HepG2 (cell line): ENCODE results near the gene POP7. TPM values are rescaled to one million over a fixed set of nuclear protein-coding genes. Genes with fewer than 3 reads are reported as not detected.
A peak's percentile ranks its signal among the peaks of the same experiment; 100 is the strongest.

Source experiments
- BCL6 ChIP-seq: IDR thresholded peaks from 2 replicates; pipeline ENCODE4 v1.6.1; 2016; ENCODE audit warnings: missing genetic modification reagents, missing compliant biosample characterization
- HNRNPLL ChIP-seq: fragments of 200-400 bp; formaldehyde crosslinking; IDR thresholded peaks from 2 replicates; pipeline ENCODE4 v1.6.1; 2017; ENCODE audit warnings: mild to moderate bottlenecking, low read depth, low read length; ENCODE audit not compliant: poor library complexity, severe bottlenecking
- IRX3 ChIP-seq: sonication (generic); formaldehyde crosslinking; IDR thresholded peaks from 2 replicates; pipeline ENCODE4 v1.8.1; 2023; ENCODE audit warnings: mild to moderate bottlenecking, low read depth, missing genetic modification reagents, borderline replicate concordance
- NFYB ChIP-seq: sonication (generic); formaldehyde crosslinking; IDR thresholded peaks from 2 replicates; pipeline ENCODE4 v1.4.0; 2020; ENCODE audit warnings: missing genetic modification reagents
- SRY ChIP-seq: sonication (generic); formaldehyde crosslinking; IDR thresholded peaks from 2 replicates; pipeline ENCODE4 v1.8.0; 2022; ENCODE audit warnings: mild to moderate bottlenecking, missing genetic modification reagents
- ZNF354B ChIP-seq: sonication (generic); formaldehyde crosslinking; IDR thresholded peaks from 2 replicates; pipeline ENCODE4 v1.8.0; 2022; ENCODE audit warnings: mild to moderate bottlenecking, missing genetic modification reagents
- ZNF557 ChIP-seq: sonication (generic); formaldehyde crosslinking; IDR thresholded peaks from 2 replicates; pipeline ENCODE4 v1.4.0; 2020; ENCODE audit warnings: missing genetic modification reagents
- ZNF746 ChIP-seq: sonication (generic); formaldehyde crosslinking; IDR thresholded peaks from 2 replicates; pipeline ENCODE4 v1.8.0; 2022; ENCODE audit warnings: mild to moderate bottlenecking, missing genetic modification reagents
- polyA plus RNA-seq, 8 experiments: library from polyadenylated mRNA; depleted of rRNA in 3 of 8; stranded (reverse) in 7 of 8; unstranded in 1 of 8; fragments of >200 nt; fragmentation: Illumina TruSeq in 4 of 8; extraction: Trizol in 4 of 8; gene quantifications; 2 replicates each; pipeline versions ENCODE4 v1.2.1 to v1.2.3, GENCODE V29; 2011 to 2016; ENCODE audit warnings: low read depth in 4 of 8, missing spikeins in 1 of 8, mixed read lengths in 1 of 8; ENCODE audit not compliant: insufficient read depth in 1 of 8
- total RNA-seq, 5 experiments: library from RNA; depleted of rRNA; stranded (reverse); fragments of >200 nt; fragmentation: Illumina TruSeq; extraction: Trizol; gene quantifications; 2 replicates each; pipeline ENCODE4 v1.2.3, GENCODE V29; 2016; ENCODE audit warnings: low read depth in 1 of 5
- TF ChIP-seq, protein P1 (sequence below): IDR thresholded peaks from 2 replicates; pipeline ENCODE4 v1.6.1; 2016; ENCODE audit warnings: missing compliant biosample characterization, missing genetic modification reagents, borderline replicate concordance
- TF ChIP-seq, protein P2 (sequence below): sonication (generic); formaldehyde crosslinking; IDR thresholded peaks from 2 replicates; pipeline ENCODE4 v1.4.0; 2020; ENCODE audit warnings: missing genetic modification reagents
- TF ChIP-seq, protein P3 (sequence below): sonication (generic); formaldehyde crosslinking; conservative IDR thresholded peaks from 2 replicates; pipeline ENCODE4 v1.4.0; 2020; ENCODE audit warnings: mild to moderate bottlenecking, missing genetic modification reagents, moderate library complexity
- TF ChIP-seq, protein P4 (sequence below): sonication (generic); formaldehyde crosslinking; IDR thresholded peaks from 2 replicates; pipeline ENCODE4 v1.4.0; 2020; ENCODE audit warnings: missing genetic modification reagents
- TF ChIP-seq, protein P5 (sequence below): sonication (generic); formaldehyde crosslinking; IDR thresholded peaks from 2 replicates; pipeline ENCODE4 v1.5.0; 2020; ENCODE audit warnings: mild to moderate bottlenecking, missing genetic modification reagents

The POP7 gene
- total and polyA plus RNA-seq, 2 of the 13 experiments (the other 11 are each of a cell fraction or from before 2014, with no cell fraction given): 63.9 to 91.1 TPM

DNA sequence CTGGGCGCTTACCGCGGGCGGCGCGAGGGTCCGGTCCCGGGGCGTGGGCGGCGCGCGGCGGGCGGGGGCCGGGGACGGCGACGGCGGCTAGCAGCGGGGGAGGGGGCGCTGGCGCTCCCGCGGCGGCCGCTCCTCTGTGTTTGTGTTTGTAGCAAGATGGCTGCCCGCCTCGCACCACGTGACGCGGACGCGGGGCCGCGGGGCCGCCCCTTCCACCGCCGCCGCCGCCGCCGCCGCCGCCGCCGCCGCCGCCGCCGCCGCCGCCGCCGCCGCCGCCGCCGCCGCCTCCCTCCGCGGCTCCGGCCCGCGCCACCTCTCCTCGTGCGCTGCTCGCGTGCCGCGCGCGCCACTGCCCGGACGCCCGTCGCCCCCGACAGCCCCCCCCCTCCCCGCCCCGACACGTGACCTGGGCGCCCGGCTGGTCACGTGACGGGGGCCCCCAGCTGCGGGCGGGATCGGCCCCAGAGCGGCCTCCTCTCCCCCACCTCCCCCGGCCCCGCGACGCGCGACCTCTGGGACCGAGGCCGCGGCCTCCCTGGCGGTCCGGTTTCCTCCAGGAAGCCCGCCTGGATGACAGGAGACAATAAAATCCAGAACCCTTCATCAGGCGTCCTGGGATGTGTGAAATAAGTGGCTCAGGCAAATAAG lies 11.7 kb upstream of the POP7 start, which contains the start of gene GIGYF1 (continued):
- TF ChIP-seq HNRNPLL (no peak), NFYB (CRISPR knock-in tag) (no peak), ZNF746 (peak; percentile 64; the same call in 1 of the 2 replicates), ZNF557 (CRISPR knock-in tag) (no peak), ZNF354B (no peak), BCL6 (CRISPR knock-in tag) (no peak), IRX3 (no peak), SRY (CRISPR knock-in tag) (no peak)
- TF ChIP-seq, protein P1, sequence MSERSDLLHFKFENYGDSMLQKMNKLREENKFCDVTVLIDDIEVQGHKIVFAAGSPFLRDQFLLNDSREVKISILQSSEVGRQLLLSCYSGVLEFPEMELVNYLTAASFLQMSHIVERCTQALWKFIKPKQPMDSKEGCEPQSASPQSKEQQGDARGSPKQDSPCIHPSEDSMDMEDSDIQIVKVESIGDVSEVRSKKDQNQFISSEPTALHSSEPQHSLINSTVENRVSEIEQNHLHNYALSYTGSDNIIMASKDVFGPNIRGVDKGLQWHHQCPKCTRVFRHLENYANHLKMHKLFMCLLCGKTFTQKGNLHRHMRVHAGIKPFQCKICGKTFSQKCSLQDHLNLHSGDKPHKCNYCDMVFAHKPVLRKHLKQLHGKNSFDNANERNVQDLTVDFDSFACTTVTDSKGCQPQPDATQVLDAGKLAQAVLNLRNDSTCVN (CRISPR knock-in tag): no peak
- TF ChIP-seq, protein P2, sequence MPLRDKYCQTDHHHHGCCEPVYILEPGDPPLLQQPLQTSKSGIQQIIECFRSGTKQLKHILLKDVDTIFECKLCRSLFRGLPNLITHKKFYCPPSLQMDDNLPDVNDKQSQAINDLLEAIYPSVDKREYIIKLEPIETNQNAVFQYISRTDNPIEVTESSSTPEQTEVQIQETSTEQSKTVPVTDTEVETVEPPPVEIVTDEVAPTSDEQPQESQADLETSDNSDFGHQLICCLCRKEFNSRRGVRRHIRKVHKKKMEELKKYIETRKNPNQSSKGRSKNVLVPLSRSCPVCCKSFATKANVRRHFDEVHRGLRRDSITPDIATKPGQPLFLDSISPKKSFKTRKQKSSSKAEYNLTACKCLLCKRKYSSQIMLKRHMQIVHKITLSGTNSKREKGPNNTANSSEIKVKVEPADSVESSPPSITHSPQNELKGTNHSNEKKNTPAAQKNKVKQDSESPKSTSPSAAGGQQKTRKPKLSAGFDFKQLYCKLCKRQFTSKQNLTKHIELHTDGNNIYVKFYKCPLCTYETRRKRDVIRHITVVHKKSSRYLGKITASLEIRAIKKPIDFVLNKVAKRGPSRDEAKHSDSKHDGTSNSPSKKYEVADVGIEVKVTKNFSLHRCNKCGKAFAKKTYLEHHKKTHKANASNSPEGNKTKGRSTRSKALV (CRISPR knock-in tag): no peak
- TF ChIP-seq, protein P3, sequence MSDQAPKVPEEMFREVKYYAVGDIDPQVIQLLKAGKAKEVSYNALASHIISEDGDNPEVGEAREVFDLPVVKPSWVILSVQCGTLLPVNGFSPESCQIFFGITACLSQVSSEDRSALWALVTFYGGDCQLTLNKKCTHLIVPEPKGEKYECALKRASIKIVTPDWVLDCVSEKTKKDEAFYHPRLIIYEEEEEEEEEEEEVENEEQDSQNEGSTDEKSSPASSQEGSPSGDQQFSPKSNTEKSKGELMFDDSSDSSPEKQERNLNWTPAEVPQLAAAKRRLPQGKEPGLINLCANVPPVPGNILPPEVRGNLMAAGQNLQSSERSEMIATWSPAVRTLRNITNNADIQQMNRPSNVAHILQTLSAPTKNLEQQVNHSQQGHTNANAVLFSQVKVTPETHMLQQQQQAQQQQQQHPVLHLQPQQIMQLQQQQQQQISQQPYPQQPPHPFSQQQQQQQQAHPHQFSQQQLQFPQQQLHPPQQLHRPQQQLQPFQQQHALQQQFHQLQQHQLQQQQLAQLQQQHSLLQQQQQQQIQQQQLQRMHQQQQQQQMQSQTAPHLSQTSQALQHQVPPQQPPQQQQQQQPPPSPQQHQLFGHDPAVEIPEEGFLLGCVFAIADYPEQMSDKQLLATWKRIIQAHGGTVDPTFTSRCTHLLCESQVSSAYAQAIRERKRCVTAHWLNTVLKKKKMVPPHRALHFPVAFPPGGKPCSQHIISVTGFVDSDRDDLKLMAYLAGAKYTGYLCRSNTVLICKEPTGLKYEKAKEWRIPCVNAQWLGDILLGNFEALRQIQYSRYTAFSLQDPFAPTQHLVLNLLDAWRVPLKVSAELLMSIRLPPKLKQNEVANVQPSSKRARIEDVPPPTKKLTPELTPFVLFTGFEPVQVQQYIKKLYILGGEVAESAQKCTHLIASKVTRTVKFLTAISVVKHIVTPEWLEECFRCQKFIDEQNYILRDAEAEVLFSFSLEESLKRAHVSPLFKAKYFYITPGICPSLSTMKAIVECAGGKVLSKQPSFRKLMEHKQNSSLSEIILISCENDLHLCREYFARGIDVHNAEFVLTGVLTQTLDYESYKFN (CRISPR knock-in tag): peak; percentile 27; the same call in 1 of the 2 replicates
- TF ChIP-seq, protein P4, sequence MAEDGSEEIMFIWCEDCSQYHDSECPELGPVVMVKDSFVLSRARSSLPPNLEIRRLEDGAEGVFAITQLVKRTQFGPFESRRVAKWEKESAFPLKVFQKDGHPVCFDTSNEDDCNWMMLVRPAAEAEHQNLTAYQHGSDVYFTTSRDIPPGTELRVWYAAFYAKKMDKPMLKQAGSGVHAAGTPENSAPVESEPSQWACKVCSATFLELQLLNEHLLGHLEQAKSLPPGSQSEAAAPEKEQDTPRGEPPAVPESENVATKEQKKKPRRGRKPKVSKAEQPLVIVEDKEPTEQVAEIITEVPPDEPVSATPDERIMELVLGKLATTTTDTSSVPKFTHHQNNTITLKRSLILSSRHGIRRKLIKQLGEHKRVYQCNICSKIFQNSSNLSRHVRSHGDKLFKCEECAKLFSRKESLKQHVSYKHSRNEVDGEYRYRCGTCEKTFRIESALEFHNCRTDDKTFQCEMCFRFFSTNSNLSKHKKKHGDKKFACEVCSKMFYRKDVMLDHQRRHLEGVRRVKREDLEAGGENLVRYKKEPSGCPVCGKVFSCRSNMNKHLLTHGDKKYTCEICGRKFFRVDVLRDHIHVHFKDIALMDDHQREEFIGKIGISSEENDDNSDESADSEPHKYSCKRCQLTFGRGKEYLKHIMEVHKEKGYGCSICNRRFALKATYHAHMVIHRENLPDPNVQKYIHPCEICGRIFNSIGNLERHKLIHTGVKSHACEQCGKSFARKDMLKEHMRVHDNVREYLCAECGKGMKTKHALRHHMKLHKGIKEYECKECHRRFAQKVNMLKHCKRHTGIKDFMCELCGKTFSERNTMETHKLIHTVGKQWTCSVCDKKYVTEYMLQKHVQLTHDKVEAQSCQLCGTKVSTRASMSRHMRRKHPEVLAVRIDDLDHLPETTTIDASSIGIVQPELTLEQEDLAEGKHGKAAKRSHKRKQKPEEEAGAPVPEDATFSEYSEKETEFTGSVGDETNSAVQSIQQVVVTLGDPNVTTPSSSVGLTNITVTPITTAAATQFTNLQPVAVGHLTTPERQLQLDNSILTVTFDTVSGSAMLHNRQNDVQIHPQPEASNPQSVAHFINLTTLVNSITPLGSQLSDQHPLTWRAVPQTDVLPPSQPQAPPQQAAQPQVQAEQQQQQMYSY (CRISPR knock-in tag): no peak
- TF ChIP-seq, protein P5, sequence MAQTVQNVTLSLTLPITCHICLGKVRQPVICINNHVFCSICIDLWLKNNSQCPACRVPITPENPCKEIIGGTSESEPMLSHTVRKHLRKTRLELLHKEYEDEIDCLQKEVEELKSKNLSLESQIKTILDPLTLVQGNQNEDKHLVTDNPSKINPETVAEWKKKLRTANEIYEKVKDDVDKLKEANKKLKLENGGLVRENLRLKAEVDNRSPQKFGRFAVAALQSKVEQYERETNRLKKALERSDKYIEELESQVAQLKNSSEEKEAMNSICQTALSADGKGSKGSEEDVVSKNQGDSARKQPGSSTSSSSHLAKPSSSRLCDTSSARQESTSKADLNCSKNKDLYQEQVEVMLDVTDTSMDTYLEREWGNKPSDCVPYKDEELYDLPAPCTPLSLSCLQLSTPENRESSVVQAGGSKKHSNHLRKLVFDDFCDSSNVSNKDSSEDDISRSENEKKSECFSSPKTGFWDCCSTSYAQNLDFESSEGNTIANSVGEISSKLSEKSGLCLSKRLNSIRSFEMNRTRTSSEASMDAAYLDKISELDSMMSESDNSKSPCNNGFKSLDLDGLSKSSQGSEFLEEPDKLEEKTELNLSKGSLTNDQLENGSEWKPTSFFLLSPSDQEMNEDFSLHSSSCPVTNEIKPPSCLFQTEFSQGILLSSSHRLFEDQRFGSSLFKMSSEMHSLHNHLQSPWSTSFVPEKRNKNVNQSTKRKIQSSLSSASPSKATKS (CRISPR knock-in tag): no peak
